Measurements from ENCODE around the gene UGT1A7.
"Not testable (repeated sequence)": the region's sequence is repeated elsewhere in the genome, so short reads cannot be mapped to it uniquely, and the experiment has no call there.

GRCh38 chr2:233646033-233646432 is 35.7 kb upstream of the UGT1A7 start:
- TF ChIP-seq, protein P1, sequence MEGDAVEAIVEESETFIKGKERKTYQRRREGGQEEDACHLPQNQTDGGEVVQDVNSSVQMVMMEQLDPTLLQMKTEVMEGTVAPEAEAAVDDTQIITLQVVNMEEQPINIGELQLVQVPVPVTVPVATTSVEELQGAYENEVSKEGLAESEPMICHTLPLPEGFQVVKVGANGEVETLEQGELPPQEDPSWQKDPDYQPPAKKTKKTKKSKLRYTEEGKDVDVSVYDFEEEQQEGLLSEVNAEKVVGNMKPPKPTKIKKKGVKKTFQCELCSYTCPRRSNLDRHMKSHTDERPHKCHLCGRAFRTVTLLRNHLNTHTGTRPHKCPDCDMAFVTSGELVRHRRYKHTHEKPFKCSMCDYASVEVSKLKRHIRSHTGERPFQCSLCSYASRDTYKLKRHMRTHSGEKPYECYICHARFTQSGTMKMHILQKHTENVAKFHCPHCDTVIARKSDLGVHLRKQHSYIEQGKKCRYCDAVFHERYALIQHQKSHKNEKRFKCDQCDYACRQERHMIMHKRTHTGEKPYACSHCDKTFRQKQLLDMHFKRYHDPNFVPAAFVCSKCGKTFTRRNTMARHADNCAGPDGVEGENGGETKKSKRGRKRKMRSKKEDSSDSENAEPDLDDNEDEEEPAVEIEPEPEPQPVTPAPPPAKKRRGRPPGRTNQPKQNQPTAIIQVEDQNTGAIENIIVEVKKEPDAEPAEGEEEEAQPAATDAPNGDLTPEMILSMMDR (IDR thresholded peaks at IDR 0.05; ENCODE audit: insufficient read depth, low read length, poor library complexity, severe bottlenecking) = not testable (repeated sequence)
- TF ChIP-seq EZH2phosphoT487 (conservative IDR thresholded peaks at IDR 0.05; ENCODE audit: low read length) = not testable (repeated sequence)
